Subcutaneous abdominal adipose tissue (tissue), 5 donors: ENCODE measurements around the gene SATB1.
"Not testable (repeated sequence)": the region's sequence is repeated elsewhere in the genome, so short reads cannot be mapped to it uniquely, and the experiment has no call there.

Source experiments
- H3K27ac ChIP-seq: one replicate; pipeline ENCODE4 v1.7.0; 2013; ENCODE audit warnings: low read depth, mild to moderate bottlenecking, inconsistent platforms, low read length, moderate library complexity
- H3K27me3 ChIP-seq, 5 donors: one replicate each; pipeline ENCODE4 v1.7.0; 2013; ENCODE audit warnings: low read length in 5 of 5, inconsistent platforms in 1 of 5; ENCODE audit not compliant: control insufficient read depth in 5 of 5, insufficient read depth in 4 of 5
- H3K36me3 ChIP-seq, 5 donors: one replicate each; pipeline ENCODE4 v1.7.0; 2013; ENCODE audit warnings: low read length in 5 of 5; ENCODE audit not compliant: control insufficient read depth in 5 of 5, insufficient read depth in 5 of 5
- H3K4me1 ChIP-seq, 5 donors: one replicate each; pipeline ENCODE4 v1.7.0; 2013; ENCODE audit warnings: low read length in 5 of 5, mild to moderate bottlenecking in 3 of 5, moderate library complexity in 1 of 5; ENCODE audit not compliant: control insufficient read depth in 5 of 5, insufficient read depth in 5 of 5
- H3K4me3 ChIP-seq, 5 donors: one replicate each; pipeline ENCODE4 v1.7.0; 2013; ENCODE audit warnings: low read length in 5 of 5, low read depth in 1 of 5
- H3K9ac ChIP-seq, 5 donors: one replicate each; pipeline ENCODE4 v1.7.0; 2013; ENCODE audit warnings: low read length in 5 of 5, mild to moderate bottlenecking in 4 of 5, moderate library complexity in 3 of 5
- H3K9me3 ChIP-seq, 5 donors: one replicate each; pipeline ENCODE4 v1.7.0; 2013; ENCODE audit warnings: low read length in 5 of 5; ENCODE audit not compliant: control insufficient read depth in 5 of 5
- donor health status: healthy.
- donor health status: healthy.
- donor health status: healthy.
- donor health status: healthy.
- donor health status: healthy.

The SATB1 gene

GRCh38 chr3:18424729-18425640, at the start of gene SATB1:
Gene SATB1, minus strand, starts transcription at chr3:18425339. Its CDS starts 4,372 bp downstream, at chr3:18420967.
- Histone ChIP-seq H3K27ac (peak within 1 kb of the TSS; percentile 77), H3K9ac (peak within 1 kb of the TSS; percentile 77 to 95 (median 80)), H3K27me3 (no peaks in the 10 kb centered on the region), H3K9me3 (no peaks in the 10 kb centered on the region), H3K4me3 (peak within 1 kb of the TSS; percentile 65 to 96 (median 94)), H3K4me1 (peaks cover 2 to 24% (median 18%) of the 10 kb centered on the region in 5 donors), H3K36me3 (peaks cover 0 to 7% (median 3%) of the 10 kb centered on the region in 5 donors)

GRCh38 chr3:18474202-18474601, 49.1 kb upstream of the SATB1 start:
- Histone ChIP-seq H3K9ac (no peak overlapping the region), H3K4me1 (no peaks in the 10 kb centered on the region), H3K27me3 (no peaks in the 10 kb centered on the region), H3K36me3 (no peaks in the 10 kb centered on the region), H3K9me3 (no peaks in the 10 kb centered on the region), H3K27ac (no peak overlapping the region), H3K4me3 (no peak overlapping the region)

- H3K9ac ChIP-seq = no peak overlapping the region
- H3K36me3 ChIP-seq = no peaks in the 10 kb centered on the region
- no peak overlapping the region for H3K27ac ChIP-seq
- H3K4me3 ChIP-seq = no peak overlapping the region
- H3K9me3 ChIP-seq = no peaks in the 10 kb centered on the region
- no peaks in the 10 kb centered on the region for H3K4me1 ChIP-seq
- no peaks in the 10 kb centered on the region for H3K27me3 ChIP-seq
Observed at GRCh38 chr3:18469775-18470174, 44.6 kb upstream of the SATB1 start.

GRCh38 chr3:18466136-18466535, 41.0 kb upstream of the SATB1 start:
- H3K4me1 ChIP-seq = no peaks in the 10 kb centered on the region
- no peak overlapping the region for H3K4me3 ChIP-seq
- no peaks in the 10 kb centered on the region for H3K36me3 ChIP-seq
- H3K27me3 ChIP-seq = no peaks in the 10 kb centered on the region
- no peak overlapping the region for H3K27ac ChIP-seq
- H3K9me3 ChIP-seq = peaks cover 0 to 8% (median 0%) of the 10 kb centered on the region in 5 donors
- no peak overlapping the region for H3K9ac ChIP-seq

GRCh38 chr3:18454766-18455165, 29.6 kb upstream of the SATB1 start:
- Histone ChIP-seq H3K36me3 (no peaks in the 10 kb centered on the region), H3K4me3 (no peak overlapping the region), H3K27ac (no peak overlapping the region), H3K9ac (no peak overlapping the region), H3K9me3 (no peaks in the 10 kb centered on the region), H3K4me1 (no peaks in the 10 kb centered on the region), H3K27me3 (peaks cover 0 to 7% (median 2%) of the 10 kb centered on the region in 5 donors)

- not testable (repeated sequence) for H3K9ac ChIP-seq, H3K9me3 ChIP-seq, H3K4me3 ChIP-seq, H3K4me1 ChIP-seq, H3K27ac ChIP-seq, H3K36me3 ChIP-seq
- peaks cover 0 to 18% (median 11%) of the 10 kb centered on the region in 5 donors for H3K27me3 ChIP-seq
Observed at GRCh38 chr3:18449618-18450017, 24.5 kb upstream of the SATB1 start.

GRCh38 chr3:18447720-18448119, 22.6 kb upstream of the SATB1 start:
- Histone ChIP-seq H3K36me3 (no peaks in the 10 kb centered on the region), H3K4me3 (no peak overlapping the region), H3K4me1 (peaks cover 0 to 23% (median 21%) of the 10 kb centered on the region in 5 donors), H3K27ac (no peak overlapping the region), H3K9ac (no peak overlapping the region), H3K27me3 (peaks cover 11 to 27% (median 24%) of the 10 kb centered on the region in 5 donors), H3K9me3 (peaks cover 0 to 7% (median 0%) of the 10 kb centered on the region in 5 donors)

- H3K4me1 ChIP-seq = peaks cover 0 to 23% (median 21%) of the 10 kb centered on the region in 5 donors
- H3K9ac ChIP-seq = no peak overlapping the region
- peaks cover 0 to 7% (median 0%) of the 10 kb centered on the region in 5 donors for H3K9me3 ChIP-seq
- no peak overlapping the region for H3K4me3 ChIP-seq
- H3K36me3 ChIP-seq = no peaks in the 10 kb centered on the region
- peaks cover 11 to 31% (median 24%) of the 10 kb centered on the region in 5 donors for H3K27me3 ChIP-seq
- H3K27ac ChIP-seq = no peak overlapping the region
Observed at GRCh38 chr3:18446149-18446825, 21.1 kb upstream of the SATB1 start.

GRCh38 chr3:18445401-18446148, 20.4 kb upstream of the SATB1 start:
- Histone ChIP-seq H3K4me3 (peak overlapping the region; percentile 44 to 66 (median 53)), H3K27me3 (peaks cover 11 to 31% (median 24%) of the 10 kb centered on the region in 5 donors), H3K9ac (peak overlapping the region in 1 of 5 donors; percentile 23), H3K9me3 (peaks cover 0 to 7% (median 0%) of the 10 kb centered on the region in 5 donors), H3K27ac (no peak overlapping the region), H3K4me1 (peaks cover 0 to 23% (median 21%) of the 10 kb centered on the region in 5 donors), H3K36me3 (no peaks in the 10 kb centered on the region)
